Measurements from ENCODE around the gene STAG2.
"Not testable (repeated sequence)": the region's sequence is repeated elsewhere in the genome, so short reads cannot be mapped to it uniquely, and the experiment has no call there.

The STAG2 gene

GRCh38 chrX:123961268-123962005 lies at the start of gene STAG2:
Gene STAG2 (plus strand): TSS chrX:123961706. CDS start chrX:124022628, 60,922 bp downstream.
- in situ Hi-C loops (cut with MboI; ENCODE audit: low sequenced_read_pairs), result no loop called here

- in situ Hi-C loops (cut with MboI; ENCODE audit: low sequenced_read_pairs), result no loop called here
Measured at GRCh38 chrX:123917069-123917468, 44.4 kb upstream of the STAG2 start.

- in situ Hi-C loops (cut with MboI; ENCODE audit: low sequenced_read_pairs), result no loop called here
Measured at GRCh38 chrX:123918106-123918721, 43.3 kb upstream of the STAG2 start.

GRCh38 chrX:123920105-123920785 lies 41.3 kb upstream of the STAG2 start:
- in situ Hi-C loops (cut with MboI; ENCODE audit: low sequenced_read_pairs), result no loop called here

GRCh38 chrX:123923211-123923610 lies 38.3 kb upstream of the STAG2 start:
- in situ Hi-C loops (cut with MboI; ENCODE audit: low sequenced_read_pairs), result no loop called here

GRCh38 chrX:123924186-123924585 lies 37.3 kb upstream of the STAG2 start:
- in situ Hi-C loops (cut with MboI; ENCODE audit: low sequenced_read_pairs), result no loop called here

- in situ Hi-C loops (cut with MboI; ENCODE audit: low sequenced_read_pairs), result no loop called here
Measured at GRCh38 chrX:123927845-123928244, 33.7 kb upstream of the STAG2 start.

- in situ Hi-C loops (cut with MboI; ENCODE audit: low sequenced_read_pairs), result not testable (repeated sequence)
Measured at GRCh38 chrX:123932055-123932454, 29.5 kb upstream of the STAG2 start.

GRCh38 chrX:123943074-123943473 lies 18.4 kb upstream of the STAG2 start:
- in situ Hi-C loops (cut with MboI; ENCODE audit: low sequenced_read_pairs), result no loop called here

GRCh38 chrX:123943488-123943887 lies 18.0 kb upstream of the STAG2 start:
- in situ Hi-C loops (cut with MboI; ENCODE audit: low sequenced_read_pairs), result no loop called here

- in situ Hi-C loops (cut with MboI; ENCODE audit: low sequenced_read_pairs), result no loop called here
Measured at GRCh38 chrX:123949846-123950245, 11.7 kb upstream of the STAG2 start.

- in situ Hi-C loops (cut with MboI; ENCODE audit: low sequenced_read_pairs), result no loop called here
Measured at GRCh38 chrX:123959281-123960063, 2.0 kb upstream of the STAG2 start.

- in situ Hi-C loops (cut with MboI; ENCODE audit: low sequenced_read_pairs), result no loop called here
Measured at GRCh38 chrX:123960956-123961267, 594 bp upstream of the STAG2 start.

- in situ Hi-C loops (cut with MboI; ENCODE audit: low sequenced_read_pairs), result no loop called here
Measured at GRCh38 chrX:123962006-123962467, 531 bp downstream of the STAG2 start.

- in situ Hi-C loops (cut with MboI; ENCODE audit: low sequenced_read_pairs), result no loop called here
Measured at GRCh38 chrX:123962794-123963373, 1.4 kb downstream of the STAG2 start.

GRCh38 chrX:123964156-123964834 lies 2.8 kb downstream of the STAG2 start:
- in situ Hi-C loops (cut with MboI; ENCODE audit: low sequenced_read_pairs), result no loop called here

GRCh38 chrX:123965712-123966111 lies 4.2 kb downstream of the STAG2 start:
- in situ Hi-C loops (cut with MboI; ENCODE audit: low sequenced_read_pairs), result no loop called here

GRCh38 chrX:123967497-123967896 lies 6.0 kb downstream of the STAG2 start:
- in situ Hi-C loops (cut with MboI; ENCODE audit: low sequenced_read_pairs), result no loop called here

GRCh38 chrX:123968383-123969050 lies 7.0 kb downstream of the STAG2 start:
- in situ Hi-C loops (cut with MboI; ENCODE audit: low sequenced_read_pairs), result no loop called here

GRCh38 chrX:123971982-123972381 lies 10.5 kb downstream of the STAG2 start:
- in situ Hi-C loops (cut with MboI; ENCODE audit: low sequenced_read_pairs), result no loop called here
